GM12878 (cell line): Measurements from ENCODE around the gene MICA. TPM values are rescaled to one million over a fixed set of nuclear protein-coding genes. Genes with fewer than 3 reads are reported as not detected.
"Not testable (repeated sequence)": the region's sequence is repeated elsewhere in the genome, so short reads cannot be mapped to it uniquely, and the experiment has no call there.

Experiments used
- ATAC-seq: fragments of 200-7000 bp; cut with Tn5 transposase; 3 replicates; pipeline ENCODE4 v1.9.1; 2020; ENCODE audit warnings: mild to moderate bottlenecking, moderate library complexity
- BruUV-seq: library from RNA; stranded (reverse); fragments of 400-500 nt; replicated peaks from 2 replicates; lab custom pipeline; 2021; lab: Mats Ljungman, UMichigan
- CTCF ChIA-PET: fragments of 300-600 bp; sonication (Branson Sonifier 250); formaldehyde crosslinking; extraction: SDS; loops from one replicate; lab custom pipeline; 2021; ENCODE audit warnings: inconsistent platforms; lab: Yijun Ruan, JAX
- POLR2A ChIA-PET: fragments of 350-600 bp; formaldehyde crosslinking; extraction: SDS; loops from one replicate; lab custom pipeline; 2021; ENCODE audit warnings: inconsistent platforms; lab: Charles Lee
- RAD21 ChIA-PET: fragments of 300-600 bp; sonication (Branson Sonifier 250); formaldehyde crosslinking; loops from one replicate; lab custom pipeline; 2023; ENCODE audit warnings: antibody characterized with exemption; ENCODE audit not compliant: unreplicated experiment; lab: Charles Lee
- SMC1A ChIA-PET: fragments of 300-600 bp; sonication (Branson Sonifier 250); formaldehyde crosslinking; loops from one replicate; lab custom pipeline; 2023; ENCODE audit not compliant: unreplicated experiment, uncharacterized antibody; lab: Charles Lee
- DNase-seq: peaks from one replicate; pipeline ENCODE4 v3.0.0-alpha.2; 2011; ENCODE audit warnings: low read depth, low spot score
- FAIRE-seq: peaks from 3 replicates; lab custom pipeline; 2011; peaks lifted over from hg19 to GRCh38; lab: Jason Lieb, UNC
- H2AFZ ChIP-seq: 2 replicates; pipeline ENCODE4 v1.6.0; 2011; ENCODE audit warnings: low read depth, low read length, control low read depth; ENCODE audit not compliant: control insufficient read depth
- H3K27ac ChIP-seq: 2 replicates; pipeline ENCODE4 v1.5.1; 2011; ENCODE audit warnings: control low read depth; ENCODE audit not compliant: control insufficient read depth, insufficient read depth
- H3K27me3 ChIP-seq, 2 experiments: replicated peaks in 1 of 2; 2 replicates each; pipeline versions ENCODE4 v1.6.0 to v1.6.1; 2011; ENCODE audit warnings: low read length in 1 of 2; ENCODE audit not compliant: control insufficient read depth in 2 of 2, insufficient read depth in 2 of 2
- H3K36me3 ChIP-seq, 2 experiments: 2 replicates each; pipeline ENCODE4 v1.5.1; 2011; ENCODE audit warnings: low read length in 1 of 2; ENCODE audit not compliant: control insufficient read depth in 2 of 2, insufficient read depth in 2 of 2
- H3K4me1 ChIP-seq: 2 replicates; pipeline ENCODE4 v1.6.1; 2011; ENCODE audit warnings: mild to moderate bottlenecking, low read length, moderate library complexity, mixed read lengths; ENCODE audit not compliant: control insufficient read depth, insufficient read depth
- H3K4me2 ChIP-seq: 2 replicates; pipeline ENCODE4 v1.6.0; 2011; ENCODE audit warnings: control low read depth; ENCODE audit not compliant: control insufficient read depth, insufficient read depth
- H3K4me3 ChIP-seq: fragments of 200-600 bp; sonication (generic); 2 replicates; pipeline ENCODE4 v1.5.1; 2016
- H3K79me2 ChIP-seq: 2 replicates; pipeline ENCODE4 v1.6.0; 2011; ENCODE audit warnings: low read length; ENCODE audit not compliant: control insufficient read depth, insufficient read depth
- H3K9ac ChIP-seq: 2 replicates; pipeline ENCODE4 v1.8.0; 2011; ENCODE audit warnings: low read length, control low read depth, mixed read lengths; ENCODE audit not compliant: control insufficient read depth, insufficient read depth
- H3K9me3 ChIP-seq: replicated peaks from 3 replicates; pipeline ENCODE4 v1.5.1; 2011; ENCODE audit warnings: mild to moderate bottlenecking, low read length; ENCODE audit not compliant: control insufficient read depth, insufficient read depth
- H4K20me1 ChIP-seq: 2 replicates; pipeline ENCODE4 v1.6.0; 2011; ENCODE audit not compliant: control insufficient read depth, insufficient read depth
- CBX3 ChIP-seq: fragments of 200-600 bp; sonication (generic); IDR thresholded peaks from 2 replicates; pipeline ENCODE4 v1.6.1; 2016; ENCODE audit warnings: low read depth, borderline replicate concordance
- HSF1 ChIP-seq: fragments of 150-350 bp; IDR thresholded peaks from 2 replicates; pipeline ENCODE4 v1.6.1; 2014; ENCODE audit warnings: mild to moderate bottlenecking, low read depth, low read length
- MLLT1 ChIP-seq: fragments of 450-650 bp; IDR thresholded peaks from 2 replicates; pipeline ENCODE4 v1.6.1; 2016; ENCODE audit warnings: mild to moderate bottlenecking
- POLR2A ChIP-seq: IDR thresholded peaks from 2 replicates; pipeline ENCODE4 v1.6.1; 2011; ENCODE audit warnings: low read depth, mild to moderate bottlenecking, low read length
- SREBF2 ChIP-seq: IDR thresholded peaks from 2 replicates; pipeline ENCODE4 v1.6.1; 2012; ENCODE audit warnings: mild to moderate bottlenecking, low read length
- ZNF592 ChIP-seq: fragments of 450-650 bp; IDR thresholded peaks from 2 replicates; pipeline ENCODE4 v1.6.1; 2017; ENCODE audit warnings: mild to moderate bottlenecking, moderate library complexity
- ZNF622 ChIP-seq: fragments of 450-650 bp; IDR thresholded peaks from 2 replicates; pipeline ENCODE4 v1.6.1; 2017; ENCODE audit warnings: mild to moderate bottlenecking, inconsistent platforms
- ZSCAN29 ChIP-seq: fragments of 450-650 bp; IDR thresholded peaks from 2 replicates; pipeline ENCODE4 v1.6.1; 2017; ENCODE audit warnings: mild to moderate bottlenecking, moderate library complexity
- WGBS: methylation state at CpG from one replicate; pipeline ENCODE4 v1.1.6; 2016; ENCODE audit warnings: low lambda C conversion rate; ENCODE audit not compliant: insufficient replicate concordance, insufficient coverage; ENCODE audit errors: missing lambda C conversion rate; 5-methylcytosine and 5-hydroxymethylcytosine counted together
- in situ Hi-C: fragments of 300-500 bp; cut with MboI; formaldehyde crosslinking; loops from 9 replicates; pipeline ENCODE4 v1.14.3; 2018; ENCODE audit warnings: mixed read lengths
- intact Hi-C: fragments of 100-400 bp; cut with micrococcal nuclease; formaldehyde crosslinking; loops from one replicate; pipeline ENCODE4 v1.14.2; 2022; ENCODE audit not compliant: unreplicated experiment
- polyA plus RNA-seq, 11 experiments: library from polyadenylated mRNA; depleted of rRNA in 4 of 11; unstranded in 6 of 11; stranded (reverse) in 5 of 11; fragments of >200 nt; fragmentation: Nextera tagmentation in 4 of 11; fragmentation: Illumina TruSeq in 1 of 11; extraction: Ambion mirVana in 4 of 11; extraction: Trizol in 1 of 11; gene quantifications; 1 replicate in 1 of 11; 2 replicates in 10 of 11; pipeline versions ENCODE4 v1.2.1 to v1.2.3, GENCODE V29; 2011 to 2016; ENCODE audit warnings: inconsistent platforms in 2 of 11, missing spikeins in 2 of 11, low read depth in 1 of 11
- total RNA-seq, 4 experiments: library from RNA; depleted of rRNA in 3 of 4; stranded (reverse); fragments of >200 nt in 3 of 4; fragmentation: Illumina TruSeq in 1 of 4; extraction: Trizol in 1 of 4; gene quantifications; 2 replicates each; pipeline versions ENCODE4 v1.2.1 to v1.2.3, GENCODE V29; 2013 to 2021

Gene MICA
- total and polyA plus RNA-seq, 10 of the 15 experiments (the other 5 are each of a cell fraction or from before 2014, with no cell fraction given): 3.6 to 10.5 (median 6.9) TPM

DNA sequence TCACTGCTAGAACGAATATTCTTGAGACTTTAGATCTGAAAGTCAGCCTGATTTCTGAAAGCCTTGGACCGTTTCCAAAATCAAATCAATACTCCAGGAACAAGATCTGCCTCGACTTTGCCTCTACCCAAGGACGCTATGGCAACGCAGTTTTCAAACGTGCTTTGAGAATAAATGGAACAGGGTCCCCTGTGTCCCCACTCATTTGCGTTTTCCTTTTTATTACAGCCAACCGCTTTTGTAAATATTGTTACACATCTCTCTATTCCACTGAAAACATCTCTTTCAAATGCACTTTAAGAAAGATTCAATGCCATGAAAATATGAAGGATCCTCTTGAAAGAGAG is 6.3 kb upstream of the MICA start:
- H3K36me3 ChIP-seq, H2AFZ ChIP-seq, FAIRE-seq, H3K4me3 ChIP-seq, in situ Hi-C loops, H3K4me1 ChIP-seq, H3K9me3 ChIP-seq, H3K27ac ChIP-seq, DNase-seq, H3K9ac ChIP-seq, BruUV-seq, H4K20me1 ChIP-seq, ATAC-seq, H3K27me3 ChIP-seq: not testable (repeated sequence)
- SMC1A ChIA-PET: interaction anchor here (0.7 to 6.3 kb wide), 7 partner anchors 21 to 201 kb away, joined by 3 to 71 read pairs (median 3); no protein-coding TSS in a partner anchor
- 32% methylated on average over 8 of the region's 8 CpGs for WGBS
- RAD21 ChIA-PET: interaction anchor here (1.0 to 1.2 kb wide), 2 partner anchors 43 to 45 kb away, joined by 6 read pairs; no protein-coding TSS in a partner anchor
- H3K79me2 ChIP-seq: peaks cover 17% of the 10 kb centered on the region
- peak overlapping the region; percentile 49; the same call in 1 of the 2 replicates for H3K4me2 ChIP-seq
- POLR2A ChIA-PET: interaction anchor here (1.3 kb wide), 1 partner anchor 46 kb away, joined by 3 read pairs; no protein-coding TSS in a partner anchor
- CTCF ChIA-PET: interaction anchor here (0.7 to 7.6 kb wide), 21 partner anchors 10 to 201 kb away, joined by 3 to 145 read pairs (median 4); no protein-coding TSS in a partner anchor
- intact Hi-C loops: loop anchor here (10.0 kb wide), 1 partner anchor 198 kb away; the partner anchor contains the start of gene NCR3

DNA sequence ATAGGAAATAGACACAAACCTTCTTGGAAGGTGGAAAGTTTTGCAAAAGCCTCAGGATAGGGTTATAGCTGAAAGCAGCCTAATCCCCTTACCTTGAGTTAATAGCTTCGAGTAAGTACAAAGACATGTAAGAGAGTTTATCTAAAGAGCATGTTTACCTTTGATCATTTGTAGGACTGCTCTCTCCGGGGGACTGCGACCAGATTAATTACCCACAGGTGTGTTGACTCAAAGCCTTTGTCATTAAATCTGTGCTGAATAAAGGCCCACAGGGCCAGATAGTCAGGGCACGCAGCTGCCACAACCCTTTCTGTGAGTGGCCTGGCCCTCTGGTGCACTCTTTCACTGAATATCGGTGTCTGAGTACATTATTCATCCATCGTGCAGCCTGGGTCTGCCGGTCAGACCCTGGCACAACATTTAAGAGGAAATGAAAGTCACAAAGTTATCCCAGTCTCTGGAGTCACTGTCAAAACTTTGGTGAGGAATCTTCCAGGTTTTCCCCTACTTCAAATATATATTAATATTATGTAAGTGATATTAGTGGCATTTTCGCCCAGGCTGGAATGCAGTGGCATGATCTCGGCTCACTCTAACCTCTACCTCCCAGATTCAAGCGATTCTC is 5.4 kb upstream of the MICA start:
- FAIRE-seq (no peak), DNase-seq (no peak), ATAC-seq (no peak)
- H3K9ac ChIP-seq: no peak overlapping the region
- SMC1A ChIA-PET: interaction anchor here (0.7 to 6.3 kb wide), 6 partner anchors 41 to 202 kb away, joined by 3 to 71 read pairs (median 3); no protein-coding TSS in a partner anchor
- no peak overlapping the region for H3K27ac ChIP-seq
- no peaks in the 10 kb centered on the region for H3K27me3 ChIP-seq
- POLR2A ChIA-PET: interaction anchor here (1.3 kb wide), 1 partner anchor 45 kb away, joined by 3 read pairs; no protein-coding TSS in a partner anchor
- BruUV-seq: no TSS peak
- no peak overlapping the region for H3K4me2 ChIP-seq
- H3K4me1 ChIP-seq: peaks cover 11% of the 10 kb centered on the region
- RAD21 ChIA-PET: interaction anchor here (0.5 to 3.7 kb wide), 5 partner anchors 42 to 271 kb away, joined by 3 to 21 read pairs (median 6); no protein-coding TSS in a partner anchor
- CTCF ChIA-PET: interaction anchor here (0.7 to 7.6 kb wide), 27 partner anchors 9 to 398 kb away, joined by 3 to 145 read pairs (median 3); partner anchors contain the start of genes MICB and TCF19
- H3K9me3 ChIP-seq: no peaks in the 10 kb centered on the region
- in situ Hi-C loops (no loop called here), intact Hi-C loops (loop anchor here (10.0 kb wide), 1 partner anchor 197 kb away; the partner anchor contains the start of gene NCR3)
- 85% methylated on average over 10 of the region's 10 CpGs for WGBS
- no peak overlapping the region for H3K4me3 ChIP-seq
- peaks cover 26% of the 10 kb centered on the region for H3K79me2 ChIP-seq
- no peaks in the 10 kb centered on the region for H4K20me1 ChIP-seq
- no peak overlapping the region for H2AFZ ChIP-seq
- no peaks in the 10 kb centered on the region for H3K36me3 ChIP-seq
- TF ChIP-seq SREBF2 (no peak), ZNF622 (no peak), ZNF592 (no peak), CBX3 (no peak), HSF1 (no peak), MLLT1 (no peak), ZSCAN29 (no peak), POLR2A (no peak)
